MM.1S (cell line): ENCODE measurements around the gene FOXN3.

Source experiments
- DNase-seq: peaks from one replicate; pipeline ENCODE4 v3.0.0-alpha.2; 2015
- H2AFZ ChIP-seq: fragments of 300-600 bp; sonication (generic); 2 replicates; pipeline ENCODE4 v1.6.0; 2016; ENCODE audit warnings: antibody characterized with exemption, low read length
- H3F3A ChIP-seq: fragments of 300-600 bp; sonication (generic); 2 replicates; pipeline ENCODE4 v1.6.1; 2016; ENCODE audit warnings: mild to moderate bottlenecking, antibody characterized with exemption, low read length, moderate library complexity, mixed read lengths; ENCODE audit not compliant: insufficient read depth
- H3K27ac ChIP-seq: fragments of 300-600 bp; sonication (generic); 2 replicates; pipeline ENCODE4 v1.5.1; 2016; ENCODE audit warnings: mild to moderate bottlenecking, low read length
- H3K27me3 ChIP-seq: fragments of 300-600 bp; sonication (generic); replicated peaks from 2 replicates; pipeline ENCODE4 v1.6.0; 2016; ENCODE audit warnings: low read length; ENCODE audit not compliant: insufficient read depth
- H3K36me3 ChIP-seq: fragments of 300-600 bp; sonication (generic); replicated peaks from 2 replicates; pipeline ENCODE4 v1.6.1; 2016; ENCODE audit warnings: mild to moderate bottlenecking, low read length, mixed read lengths; ENCODE audit not compliant: insufficient read depth
- H3K4me1 ChIP-seq: fragments of 300-600 bp; sonication (generic); 2 replicates; pipeline ENCODE4 v1.6.1; 2016; ENCODE audit warnings: low read length, mixed read lengths
- H3K4me2 ChIP-seq: fragments of 300-600 bp; sonication (generic); 2 replicates; pipeline ENCODE4 v1.6.0; 2016; ENCODE audit warnings: low read depth, low read length
- H3K4me3 ChIP-seq: fragments of 300-600 bp; sonication (generic); 2 replicates; pipeline ENCODE4 v1.5.1; 2016; ENCODE audit warnings: low read length, mixed read lengths
- H3K79me2 ChIP-seq: fragments of 300-600 bp; sonication (generic); 2 replicates; pipeline ENCODE4 v1.6.1; 2016; ENCODE audit warnings: mixed run types, low read length, mixed read lengths
- H3K9ac ChIP-seq: fragments of 300-600 bp; sonication (generic); 2 replicates; pipeline ENCODE4 v1.6.1; 2016; ENCODE audit warnings: low read length, mixed read lengths
- H3K9me2 ChIP-seq: fragments of 300-600 bp; sonication (generic); replicated peaks from 2 replicates; pipeline ENCODE4 v1.6.1; 2016; ENCODE audit warnings: mild to moderate bottlenecking, low read length, mixed read lengths; ENCODE audit not compliant: insufficient read depth
- H3K9me3 ChIP-seq: fragments of 300-600 bp; sonication (generic); replicated peaks from 2 replicates; pipeline ENCODE4 v1.6.1; 2016; ENCODE audit warnings: mild to moderate bottlenecking, low read length, mixed read lengths; ENCODE audit not compliant: insufficient read depth
- H4K20me1 ChIP-seq: fragments of 300-600 bp; sonication (generic); 2 replicates; pipeline ENCODE4 v1.6.1; 2016; ENCODE audit warnings: mild to moderate bottlenecking, low read length, moderate library complexity, mixed read lengths; ENCODE audit not compliant: insufficient read depth
- CTCF ChIP-seq: fragments of 300-600 bp; sonication (generic); IDR thresholded peaks from 2 replicates; pipeline ENCODE4 v1.5.1; 2016; ENCODE audit warnings: antibody characterized with exemption, low read length, mixed read lengths
- EZH2 ChIP-seq: fragments of 300-600 bp; sonication (generic); optimal IDR thresholded peaks from 2 replicates; pipeline ENCODE3; 2017; ENCODE audit warnings: low read depth, mild to moderate bottlenecking, antibody characterized with exemption, low read length, mixed read lengths
- EZH2phosphoT487 ChIP-seq: fragments of 300-600 bp; sonication (generic); IDR thresholded peaks from 2 replicates; pipeline ENCODE4 v1.6.1; 2018; ENCODE audit warnings: antibody characterized with exemption, low read length

Gene FOXN3

GRCh38 chr14:89444044-89444443, 27.0 kb upstream of the FOXN3 start:
- Histone ChIP-seq H3K9me2 (no peaks in the 10 kb centered on the region), H3K9me3 (no peaks in the 10 kb centered on the region), H3K4me2 (no peak overlapping the region; the same call in 1 of the 2 replicates), H3K79me2 (no peaks in the 10 kb centered on the region), H3F3A (no peaks in the 10 kb centered on the region), H3K36me3 (no peaks in the 10 kb centered on the region), H3K27me3 (no peaks in the 10 kb centered on the region), H3K4me1 (peaks cover 23% of the 10 kb centered on the region), H4K20me1 (no peaks in the 10 kb centered on the region), H3K27ac (peak overlapping the region; percentile 43; the same call in 1 of the 2 replicates), H3K4me3 (no peak overlapping the region), H2AFZ (no peak overlapping the region), H3K9ac (no peak overlapping the region)
- no peak for TF ChIP-seq EZH2
- no peak for TF ChIP-seq EZH2phosphoT487
- no peak for TF ChIP-seq CTCF
- DNase-seq, result no peak

GRCh38 chr14:89443042-89443629, 26.1 kb upstream of the FOXN3 start:
- Histone ChIP-seq H3K4me1 (peaks cover 23% of the 10 kb centered on the region), H3K27ac (peak overlapping the region; percentile 16; the same call in 1 of the 2 replicates), H2AFZ (no peak overlapping the region), H3K9me2 (no peaks in the 10 kb centered on the region), H4K20me1 (no peaks in the 10 kb centered on the region), H3K27me3 (no peaks in the 10 kb centered on the region), H3K79me2 (no peaks in the 10 kb centered on the region), H3K9me3 (no peaks in the 10 kb centered on the region), H3K9ac (no peak overlapping the region), H3K4me2 (peak overlapping the region; percentile 15; the same call in 1 of the 2 replicates), H3K36me3 (no peaks in the 10 kb centered on the region), H3K4me3 (no peak overlapping the region), H3F3A (no peaks in the 10 kb centered on the region)
- DNase-seq, result no peak
- no peak for TF ChIP-seq EZH2phosphoT487
- TF ChIP-seq EZH2, result no peak
- no peak for TF ChIP-seq CTCF

- Histone ChIP-seq H3K4me1 (peaks cover 23% of the 10 kb centered on the region), H3K4me3 (no peak overlapping the region), H3K9me2 (no peaks in the 10 kb centered on the region), H3K9me3 (no peaks in the 10 kb centered on the region), H3F3A (no peaks in the 10 kb centered on the region), H4K20me1 (no peaks in the 10 kb centered on the region), H3K27ac (no peak overlapping the region), H3K4me2 (no peak overlapping the region), H3K9ac (no peak overlapping the region), H3K79me2 (no peaks in the 10 kb centered on the region), H2AFZ (no peak overlapping the region), H3K27me3 (no peaks in the 10 kb centered on the region), H3K36me3 (no peaks in the 10 kb centered on the region)
- TF ChIP-seq CTCF (no peak), EZH2phosphoT487 (no peak), EZH2 (no peak)
- no peak for DNase-seq
Measured at GRCh38 chr14:89442280-89442679, 25.2 kb upstream of the FOXN3 start.
